A673 (cell line): ENCODE data around the gene L1TD1. TPM values are rescaled to one million over a fixed set of nuclear protein-coding genes. Genes with fewer than 3 reads are reported as not detected.

Experiments used
- BruUV-seq: library from RNA; stranded (reverse); fragments of 400-500 nt; replicated peaks from 2 replicates; lab custom pipeline; 2021; lab: Mats Ljungman, UMichigan
- CTCF ChIA-PET: fragments of 300-600 bp; sonication (Branson Sonifier 250); formaldehyde crosslinking; loops from one replicate; lab custom pipeline; 2022; ENCODE audit warnings: antibody characterized with exemption; lab: Charles Lee
- POLR2A ChIA-PET: fragments of 300-600 bp; sonication (Branson Sonifier 250); formaldehyde crosslinking; loops from one replicate; lab custom pipeline; 2022; ENCODE audit warnings: antibody characterized with exemption; ENCODE audit not compliant: low non-redundant PET; lab: Charles Lee
- DNase-seq: peaks from one replicate; pipeline ENCODE4 v3.0.0-alpha.2; 2015; ENCODE audit warnings: low spot score
- H3K27ac ChIP-seq: fragments of 200-600 bp; sonication (generic); 2 replicates; pipeline ENCODE4 v1.5.1; 2016; ENCODE audit warnings: mixed run types, low read depth, mild to moderate bottlenecking, mixed read lengths, antibody characterized with exemption, low read length; ENCODE audit not compliant: poor library complexity, severe bottlenecking
- H3K27me3 ChIP-seq: fragments of 200-600 bp; sonication (generic); replicated peaks from 2 replicates; pipeline ENCODE4 v1.6.1; 2017; ENCODE audit warnings: mixed run types, low read depth, mild to moderate bottlenecking, mixed read lengths, antibody characterized with exemption, low read length; ENCODE audit not compliant: insufficient read depth, poor library complexity
- H3K36me3 ChIP-seq: fragments of 200-600 bp; sonication (generic); 2 replicates; pipeline ENCODE4 v1.6.1; 2016; ENCODE audit warnings: mixed run types, mild to moderate bottlenecking, mixed read lengths, antibody characterized with exemption, low read length; ENCODE audit not compliant: insufficient read depth, poor library complexity, severe bottlenecking
- H3K4me1 ChIP-seq: fragments of 200-600 bp; sonication (generic); 2 replicates; pipeline ENCODE4 v1.6.1; 2017; ENCODE audit warnings: mixed run types, mild to moderate bottlenecking, mixed read lengths, antibody characterized with exemption, low read length; ENCODE audit not compliant: insufficient read depth, poor library complexity, severe bottlenecking
- H3K4me3 ChIP-seq: fragments of 200-600 bp; sonication (generic); 2 replicates; pipeline ENCODE4 v1.5.1; 2016; ENCODE audit warnings: low read depth, mixed run types, mild to moderate bottlenecking, mixed read lengths, low read length; ENCODE audit not compliant: poor library complexity, severe bottlenecking
- H3K9me3 ChIP-seq: fragments of 200-600 bp; sonication (generic); 2 replicates; pipeline ENCODE4 v1.6.1; 2016; ENCODE audit warnings: mixed run types, low read depth, mild to moderate bottlenecking, mixed read lengths, antibody characterized with exemption, low read length; ENCODE audit not compliant: poor library complexity, severe bottlenecking
- CTCF ChIP-seq: fragments of 300-800, 200-600 bp; sonication (generic); conservative IDR thresholded peaks from 2 replicates; pipeline ENCODE4 v1.5.1; 2017; ENCODE audit warnings: low read depth, mild to moderate bottlenecking, antibody characterized with exemption, low read length, moderate library complexity, mixed read lengths
- EZH2 ChIP-seq: fragments of 200-600 bp; sonication (generic); IDR thresholded peaks from 2 replicates; pipeline ENCODE4 v1.6.1; 2017; ENCODE audit warnings: borderline replicate concordance, low read depth, mild to moderate bottlenecking, mixed read lengths, antibody characterized with exemption, low read length; ENCODE audit not compliant: poor library complexity, severe bottlenecking
- intact Hi-C: fragments of 100-400 bp; cut with micrococcal nuclease; formaldehyde crosslinking; loops from one replicate; pipeline ENCODE4 v1.10.0; 2022; ENCODE audit not compliant: unreplicated experiment
- total RNA-seq: library from RNA; stranded (reverse); gene quantifications from 2 replicates; pipeline ENCODE4 v1.2.3, GENCODE V29; 2021

The L1TD1 gene
- total RNA-seq, 1 experiment from 2014 or later = not detected

DNA sequence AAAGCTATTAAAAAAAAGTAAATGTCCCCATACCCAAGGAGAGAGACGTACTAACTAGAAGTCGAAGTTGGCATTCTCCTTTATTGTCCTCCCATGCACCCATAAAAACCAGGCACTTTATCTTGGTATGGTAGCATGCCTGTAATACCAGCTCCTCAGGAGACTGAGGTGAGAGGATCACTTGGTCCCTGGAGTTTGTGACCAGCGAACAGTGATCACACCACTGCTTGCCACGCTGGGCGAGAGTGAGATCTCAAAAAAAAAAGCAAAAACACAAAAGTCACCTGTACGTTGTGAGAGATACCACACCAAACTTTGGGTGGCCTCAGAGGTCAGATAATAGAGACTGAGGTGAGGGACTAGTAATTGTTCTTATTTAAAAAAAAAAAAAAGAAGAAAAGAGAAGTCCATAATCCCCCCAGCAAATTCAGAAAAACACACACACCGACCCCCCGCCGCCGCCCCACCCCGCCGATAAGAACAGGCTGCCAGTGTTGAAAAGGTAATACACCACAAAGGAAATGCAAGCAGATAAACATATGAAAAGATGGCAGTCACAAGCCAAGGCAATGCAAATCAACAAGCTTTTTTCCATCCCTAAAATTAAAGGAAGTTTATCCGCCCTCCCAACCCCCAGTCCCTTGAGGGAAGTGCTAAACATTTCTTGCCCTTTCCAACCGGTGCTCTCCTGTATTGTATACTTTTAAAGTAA lies 3.6 kb downstream of the L1TD1 start:
- H3K4me3 ChIP-seq = no peak overlapping the region
- H3K9me3 ChIP-seq = no peaks in the 10 kb centered on the region
- H3K36me3 ChIP-seq = no peaks in the 10 kb centered on the region
- ChIA-PET CTCF (no interaction called here), POLR2A (no interaction called here)
- BruUV-seq = no TSS peak
- no peaks in the 10 kb centered on the region for H3K27me3 ChIP-seq
- TF ChIP-seq EZH2 = no peak
- TF ChIP-seq CTCF = no peak
- H3K4me1 ChIP-seq = no peaks in the 10 kb centered on the region
- no peak for DNase-seq
- no peak overlapping the region for H3K27ac ChIP-seq
- intact Hi-C loops = no loop called here

- no peak for DNase-seq
- ChIA-PET CTCF (no interaction called here), POLR2A (no interaction called here)
- no peak for TF ChIP-seq CTCF
- no peak for TF ChIP-seq EZH2
- intact Hi-C loops = no loop called here
- BruUV-seq = no TSS peak
- H3K27ac ChIP-seq = no peak overlapping the region
- H3K4me3 ChIP-seq = no peak overlapping the region
- H3K27me3 ChIP-seq = no peaks in the 10 kb centered on the region
- no peaks in the 10 kb centered on the region for H3K4me1 ChIP-seq
- no peaks in the 10 kb centered on the region for H3K36me3 ChIP-seq
- H3K9me3 ChIP-seq = no peaks in the 10 kb centered on the region
Measured at GRCh38 chr1:62198781-62199125, 4.1 kb downstream of the L1TD1 start.

DNA sequence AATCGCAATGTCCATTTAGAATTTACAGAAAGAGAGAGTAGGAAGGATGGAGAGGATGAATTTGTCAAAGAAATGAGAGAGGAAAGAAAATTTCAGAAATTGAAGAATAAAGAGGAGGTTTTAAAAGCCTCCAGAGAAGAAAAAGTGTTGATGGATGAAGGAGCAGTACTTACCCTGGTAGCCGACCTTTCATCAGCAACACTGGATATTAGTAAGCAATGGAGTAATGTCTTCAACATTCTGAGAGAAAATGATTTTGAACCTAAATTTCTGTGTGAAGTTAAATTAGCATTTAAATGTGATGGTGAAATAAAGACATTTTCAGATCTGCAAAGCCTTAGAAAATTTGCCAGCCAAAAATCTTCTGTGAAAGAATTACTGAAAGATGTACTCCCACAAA lies 12.5 kb downstream of the L1TD1 start:
- Histone ChIP-seq H3K27ac (no peak overlapping the region), H3K4me1 (no peaks in the 10 kb centered on the region), H3K36me3 (no peaks in the 10 kb centered on the region), H3K27me3 (no peaks in the 10 kb centered on the region), H3K9me3 (peaks cover 33% of the 10 kb centered on the region), H3K4me3 (no peak overlapping the region)
- no TSS peak for BruUV-seq
- DNase-seq = no peak
- ChIA-PET CTCF (no interaction called here), POLR2A (no interaction called here)
- intact Hi-C loops = no loop called here
- no peak for TF ChIP-seq CTCF
- TF ChIP-seq EZH2 = no peak
